K562 (cell line): ENCODE measurements around the gene ITPR2. TPM values are rescaled to one million over a fixed set of nuclear protein-coding genes. Genes with fewer than 3 reads are reported as not detected.

Experiments used
- ID3 ChIP-seq, 2 experiments: fragments of 250-450 bp in 1 of 2; fragments of 450-650 bp in 1 of 2; sonication (Bioruptor Pico) in 1 of 2; IDR thresholded peaks; 2 replicates each; pipeline versions ENCODE4 v1.6.1 to v1.8.0; 2016 to 2021; ENCODE audit warnings: mild to moderate bottlenecking in 2 of 2, moderate library complexity in 2 of 2, missing compliant biosample characterization in 1 of 2, missing genetic modification characterization in 1 of 2
- IRF2 ChIP-seq: sonication (generic); formaldehyde crosslinking; IDR thresholded peaks from 2 replicates; pipeline ENCODE4 v1.8.1; 2022; ENCODE audit warnings: mild to moderate bottlenecking, missing genetic modification reagents
- KDM1A ChIP-seq, 2 experiments: fragments of 450-650 bp; IDR thresholded peaks; 2 replicates each; pipeline ENCODE4 v1.6.1; 2016; ENCODE audit warnings: mild to moderate bottlenecking in 2 of 2
- MAFG ChIP-seq: fragments of 450-650 bp; conservative IDR thresholded peaks from 2 replicates; pipeline ENCODE4 v1.6.1; 2016; ENCODE audit warnings: missing genetic modification characterization, missing compliant biosample characterization
- MLX ChIP-seq, 2 experiments: fragments of 450-650 bp in 1 of 2; sonication (generic) in 1 of 2; formaldehyde crosslinking; conservative IDR thresholded peaks; 2 replicates each; pipeline versions ENCODE4 v1.4.0 to v1.8.1; 2020 to 2022; ENCODE audit warnings: mild to moderate bottlenecking in 1 of 2, missing genetic modification reagents in 1 of 2
- PBX2 ChIP-seq, 2 experiments: IDR thresholded peaks in 1 of 2; conservative IDR thresholded peaks in 1 of 2; 2 replicates each; pipeline ENCODE4 v1.6.1; 2016; ENCODE audit warnings: low read depth in 2 of 2, mild to moderate bottlenecking in 1 of 2, missing compliant biosample characterization in 1 of 2, missing genetic modification characterization in 1 of 2, moderate library complexity in 1 of 2
- SLC30A9 ChIP-seq: fragments of 250-450 bp; sonication (Bioruptor Pico); IDR thresholded peaks from 2 replicates; pipeline ENCODE4 v1.8.0; 2022; ENCODE audit warnings: mild to moderate bottlenecking, moderate library complexity
- SMARCC2 ChIP-seq: fragments of 450-650 bp; IDR thresholded peaks from 2 replicates; pipeline ENCODE4 v1.6.1; 2017; ENCODE audit warnings: antibody characterized with exemption, moderate library complexity, mild to moderate bottlenecking, low read depth
- SRSF7 ChIP-seq: fragments of 200-400 bp; formaldehyde crosslinking; optimal IDR thresholded peaks from 2 replicates; pipeline ENCODE3; 2017; ENCODE audit warnings: mild to moderate bottlenecking, low read depth, low read length
- TRIM25 ChIP-seq: fragments of 450-650 bp; IDR thresholded peaks from 2 replicates; pipeline ENCODE4 v1.7.0; 2016; ENCODE audit warnings: borderline replicate concordance
- XRCC4 ChIP-seq: IDR thresholded peaks from one replicate; pipeline ENCODE4 v1.6.1; 2011; ENCODE audit not compliant: insufficient read depth, insufficient read length; ENCODE audit errors: extremely low read depth
- ZNF354B ChIP-seq: fragments of 250-450 bp; sonication (Bioruptor Pico); IDR thresholded peaks from 2 replicates; pipeline ENCODE4 v1.4.0; 2020
- ZNF592 ChIP-seq: fragments of 450-650 bp; IDR thresholded peaks from 2 replicates; pipeline ENCODE4 v1.6.1; 2017; ENCODE audit warnings: antibody characterized with exemption, mild to moderate bottlenecking
- ZNF695 ChIP-seq: fragments of 450-650 bp; formaldehyde crosslinking; IDR thresholded peaks from 2 replicates; pipeline ENCODE4 v1.4.0; 2020; ENCODE audit warnings: mild to moderate bottlenecking, moderate library complexity
- ZNF699 ChIP-seq: fragments of 250-450 bp; sonication (Bioruptor Pico); IDR thresholded peaks from 2 replicates; pipeline ENCODE4 v1.8.0; 2021; ENCODE audit warnings: mild to moderate bottlenecking, moderate library complexity; ENCODE audit not compliant: insufficient replicate concordance
- ZNF785 ChIP-seq: fragments of 250-450 bp; sonication (Bioruptor Pico); IDR thresholded peaks from 2 replicates; pipeline ENCODE4 v1.4.0; 2020; ENCODE audit warnings: mild to moderate bottlenecking
- polyA plus RNA-seq, 8 experiments: library from polyadenylated mRNA; depleted of rRNA in 4 of 8; stranded (reverse) in 5 of 8; unstranded in 3 of 8; fragments of >200 nt; fragmentation: Nextera tagmentation in 2 of 8; fragmentation: Illumina TruSeq in 1 of 8; extraction: Ambion mirVana in 2 of 8; extraction: Trizol in 1 of 8; gene quantifications; 2 replicates each; pipeline versions ENCODE4 v1.2.1 to v1.2.3, GENCODE V29; 2011 to 2014; ENCODE audit warnings: inconsistent platforms in 1 of 8, missing spikeins in 1 of 8
- total RNA-seq, 7 experiments: library from RNA; depleted of rRNA in 6 of 7; stranded (reverse); fragments of >200 nt in 6 of 7; fragmentation: Illumina TruSeq in 2 of 7; extraction: Trizol in 2 of 7; gene quantifications; 2 replicates each; pipeline versions ENCODE4 v1.2.1 to v1.2.3, GENCODE V29; 2011 to 2021; ENCODE audit warnings: low replicate concordance in 1 of 7

The ITPR2 gene
- total and polyA plus RNA-seq, 9 of the 15 experiments (the other 6 are each of a cell fraction or from before 2014, with no cell fraction given) = 0.21 to 3.3 (median 0.95) TPM

GRCh38 chr12:26831951-26832821 lies 808 bp downstream of the ITPR2 start (continued):
- TF ChIP-seq PBX2 (CRISPR knock-in tag; IDR thresholded peaks at IDR 0.05; ENCODE audit: low read depth) (no peak), PBX2 (tag; conservative IDR thresholded peaks at IDR 0.05; ENCODE audit: low read depth) (no peak), IRF2 (CRISPR knock-in tag) (no peak), ZNF592 (no peak), ZNF785 (no peak), MLX (CRISPR knock-in tag; conservative IDR thresholded peaks at IDR 0.05) (no peak), ZNF695 (CRISPR knock-in tag) (no peak), ZNF699 (no peak), KDM1A (IDR thresholded peaks at IDR 0.05) (0 out of 4 replicates have a peak, but pooled peaks of 1 of the 2 experiments have one; percentile 18), TRIM25 (no peak), MAFG (tag) (no peak), ID3 (CRISPR knock-in tag; IDR thresholded peaks at IDR 0.05) (no peak), ID3 (tag; IDR thresholded peaks at IDR 0.05) (peak; percentile 36; the same call in 1 of the 2 replicates), SLC30A9 (CRISPR knock-in tag) (no peak), SRSF7 (no peak), ZNF354B (no peak), SMARCC2 (no peak; the same call in 1 of the 2 replicates), XRCC4 (no peak)
